Mammary epithelial cell (primary cell): Measurements from ENCODE around the gene CMSS1.

ENCODE experiments used
- EZH2 ChIP-seq: IDR thresholded peaks from 2 replicates; pipeline ENCODE4 v1.6.1; 2012; ENCODE audit warnings: low read length, inconsistent platforms, borderline replicate concordance
- TF ChIP-seq, protein P1 (sequence below), 2 donors: IDR thresholded peaks in 1 of 2; conservative IDR thresholded peaks in 1 of 2; 2 replicates each; pipeline ENCODE4 v1.5.1; 2011 to 2012; ENCODE audit warnings: inconsistent platforms in 2 of 2, low read length in 2 of 2, mild to moderate bottlenecking in 2 of 2, control low read depth in 1 of 2, low read depth in 1 of 2; ENCODE audit not compliant: insufficient read depth in 1 of 2; ENCODE audit errors: extremely low read depth in 1 of 2

DNA sequence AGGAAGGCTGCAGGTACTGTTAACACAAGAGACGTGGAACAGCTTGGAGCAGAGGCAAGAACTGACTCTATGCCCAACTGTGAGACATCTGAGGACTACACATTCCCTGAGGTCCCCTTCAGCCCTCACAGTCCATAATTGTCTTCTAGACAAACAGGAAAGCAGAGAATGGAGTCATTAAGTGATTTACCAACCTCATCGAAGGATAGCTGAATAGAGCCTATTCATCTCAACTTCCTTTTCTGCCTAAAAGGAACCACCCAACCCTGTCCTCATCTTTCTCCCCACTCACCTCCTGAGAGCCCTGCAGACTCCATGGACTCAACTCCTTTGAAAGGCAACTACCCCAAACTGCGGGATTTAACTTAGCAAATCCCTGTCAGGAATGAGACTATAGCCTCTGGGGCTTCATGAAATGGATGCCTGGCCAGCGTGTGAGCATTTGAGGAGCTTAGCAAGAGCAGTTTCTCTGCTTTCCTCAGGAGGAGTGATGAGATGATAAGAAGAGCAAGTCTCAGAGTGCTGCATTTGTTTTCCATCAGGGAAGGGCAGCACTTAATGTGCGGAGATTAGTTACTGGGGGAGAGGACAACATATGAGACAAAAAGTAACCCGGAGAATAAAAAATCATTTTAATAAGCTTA, 358.1 kb downstream of the CMSS1 start:
- TF ChIP-seq, protein P1, sequence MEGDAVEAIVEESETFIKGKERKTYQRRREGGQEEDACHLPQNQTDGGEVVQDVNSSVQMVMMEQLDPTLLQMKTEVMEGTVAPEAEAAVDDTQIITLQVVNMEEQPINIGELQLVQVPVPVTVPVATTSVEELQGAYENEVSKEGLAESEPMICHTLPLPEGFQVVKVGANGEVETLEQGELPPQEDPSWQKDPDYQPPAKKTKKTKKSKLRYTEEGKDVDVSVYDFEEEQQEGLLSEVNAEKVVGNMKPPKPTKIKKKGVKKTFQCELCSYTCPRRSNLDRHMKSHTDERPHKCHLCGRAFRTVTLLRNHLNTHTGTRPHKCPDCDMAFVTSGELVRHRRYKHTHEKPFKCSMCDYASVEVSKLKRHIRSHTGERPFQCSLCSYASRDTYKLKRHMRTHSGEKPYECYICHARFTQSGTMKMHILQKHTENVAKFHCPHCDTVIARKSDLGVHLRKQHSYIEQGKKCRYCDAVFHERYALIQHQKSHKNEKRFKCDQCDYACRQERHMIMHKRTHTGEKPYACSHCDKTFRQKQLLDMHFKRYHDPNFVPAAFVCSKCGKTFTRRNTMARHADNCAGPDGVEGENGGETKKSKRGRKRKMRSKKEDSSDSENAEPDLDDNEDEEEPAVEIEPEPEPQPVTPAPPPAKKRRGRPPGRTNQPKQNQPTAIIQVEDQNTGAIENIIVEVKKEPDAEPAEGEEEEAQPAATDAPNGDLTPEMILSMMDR (conservative IDR thresholded peaks at IDR 0.05 in 1 of 2, IDR thresholded peaks at IDR 0.05 in 1 of 2; ENCODE audit: extremely low read depth in 1 of 2, insufficient read depth in 1 of 2, low read depth in 1 of 2, low read length in 2 of 2), result no peak
- no peak for TF ChIP-seq EZH2
